ENCODE results near the gene KANSL1. TPM values are rescaled to one million over a fixed set of nuclear protein-coding genes. Genes with fewer than 3 reads are reported as not detected.

The KANSL1 gene
- polyA plus RNA-seq, 3 donors, result 53.4 to 57.6 (median 53.7) TPM

DNA sequence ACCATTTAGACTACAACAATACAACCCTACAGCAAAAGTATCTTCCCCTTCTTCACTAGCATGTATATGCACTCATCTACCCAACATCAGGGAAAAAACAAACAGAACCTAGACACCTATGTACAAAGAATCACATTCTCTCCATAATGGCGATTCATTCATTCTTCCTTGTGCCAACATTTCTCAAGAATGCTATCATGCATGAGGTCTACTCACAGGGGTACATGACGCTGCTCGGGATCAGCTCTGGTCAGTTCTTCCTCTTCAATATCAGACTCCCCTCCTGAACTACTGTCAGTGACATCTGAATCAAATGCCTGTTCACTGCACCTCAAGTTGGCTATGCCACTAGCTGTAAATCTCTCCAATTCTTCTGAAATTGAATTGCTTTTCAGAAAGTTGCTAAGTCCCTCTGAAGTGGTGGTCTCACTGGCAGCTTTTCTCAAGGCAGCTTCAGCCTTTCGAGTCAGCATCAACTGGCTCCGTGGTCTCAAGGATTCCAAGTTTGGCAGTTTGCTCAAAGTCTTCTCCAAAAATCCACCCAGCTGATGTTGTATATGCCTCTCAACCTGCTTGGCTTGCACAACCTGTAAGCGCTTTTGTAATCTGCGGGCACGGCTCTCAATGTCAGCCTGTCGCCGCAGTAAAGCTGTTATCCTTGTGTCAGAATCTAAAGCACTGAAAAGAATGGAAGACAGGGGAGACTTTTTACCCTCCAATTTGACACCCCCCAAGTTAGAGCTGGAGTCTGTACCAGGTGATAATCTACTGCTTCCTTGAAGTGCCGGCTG lies 22.4 kb downstream of the KANSL1 start:
- no peak for DNase-seq (ENCODE audit: low read depth in 3 of 3, low spot score in 2 of 3)

GRCh38 chr17:46169913-46170638 lies 23.2 kb downstream of the KANSL1 start:
- DNase-seq (ENCODE audit: low read depth in 3 of 3, low spot score in 2 of 3), result no peak

DNA sequence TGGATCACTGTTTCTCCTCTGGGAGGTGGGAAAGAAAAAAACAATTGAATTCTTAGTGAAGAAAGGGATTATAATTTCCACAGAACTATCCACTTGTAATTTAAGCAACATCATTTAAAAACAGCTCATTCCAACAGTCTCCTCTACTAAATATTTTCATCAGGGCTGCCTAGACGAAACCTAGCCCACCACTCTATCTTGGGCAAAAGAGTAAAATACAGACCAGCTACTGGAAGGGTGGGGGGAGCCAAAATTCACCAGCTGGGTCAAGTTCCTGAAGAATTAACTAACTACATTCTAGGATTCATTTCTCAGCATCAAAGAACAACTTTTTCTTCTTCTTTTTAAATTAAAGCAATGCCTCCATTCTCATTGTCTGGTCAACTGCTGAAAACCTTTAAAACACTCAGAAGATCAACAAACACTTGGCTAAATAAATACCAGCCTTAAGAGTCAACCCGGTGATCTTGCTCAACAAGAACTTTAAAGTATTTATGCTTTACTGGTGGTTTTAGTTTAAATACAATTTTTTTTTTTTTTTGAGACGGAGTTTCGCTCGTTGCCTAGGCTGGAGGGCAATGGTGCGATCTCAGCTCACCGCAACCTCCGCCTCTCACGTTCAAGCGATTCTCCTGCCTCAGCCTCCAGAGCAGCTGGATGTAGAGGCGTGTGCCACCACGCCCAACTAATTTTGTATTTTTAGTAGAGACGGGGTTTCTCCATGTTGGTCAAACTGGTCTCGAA lies 25.2 kb downstream of the KANSL1 start:
- DNase-seq (ENCODE audit: low read depth in 3 of 3, low spot score in 2 of 3), result no peak

GRCh38 chr17:46167267-46167666 lies 26.0 kb downstream of the KANSL1 start:
- DNase-seq (ENCODE audit: low read depth in 3 of 3, low spot score in 2 of 3), result no peak

- DNase-seq (ENCODE audit: low read depth in 3 of 3, low spot score in 2 of 3), result no peak
These were observed 26.5 kb downstream of the KANSL1 start for GRCh38 chr17:46166692-46167249.

GRCh38 chr17:46163929-46164594 lies 29.2 kb downstream of the KANSL1 start:
- no peak for DNase-seq (ENCODE audit: low read depth in 3 of 3, low spot score in 2 of 3)

DNA sequence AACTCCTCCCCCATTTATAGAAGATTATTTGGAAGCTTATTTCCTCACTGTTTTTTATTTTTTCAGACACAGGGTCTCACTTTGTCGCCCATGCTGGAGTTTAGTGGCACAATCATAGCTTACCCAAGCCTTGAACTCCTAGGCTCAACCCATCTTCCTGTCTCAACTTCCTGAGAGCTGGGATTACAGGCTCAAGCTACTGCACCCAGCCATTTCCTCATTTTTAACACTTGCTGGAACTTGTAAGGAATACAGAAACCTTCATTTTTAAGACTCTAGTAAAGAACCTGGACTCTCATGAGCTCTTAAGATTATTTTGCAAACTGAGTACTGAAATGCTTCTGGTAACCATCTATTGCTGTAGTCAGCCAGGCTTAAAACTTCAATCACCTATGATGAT lies 29.9 kb downstream of the KANSL1 start:
- no peak for DNase-seq (ENCODE audit: low read depth in 3 of 3, low spot score in 2 of 3)

- no peak for DNase-seq (ENCODE audit: low read depth in 3 of 3, low spot score in 2 of 3)
These were observed 30.4 kb downstream of the KANSL1 start for GRCh38 chr17:46162866-46163265.

GRCh38 chr17:46160169-46160568 lies 33.1 kb downstream of the KANSL1 start:
- no peak for DNase-seq (ENCODE audit: low read depth in 3 of 3, low spot score in 2 of 3)

- no peak for DNase-seq (ENCODE audit: low read depth in 3 of 3, low spot score in 2 of 3)
These were observed 33.5 kb downstream of the KANSL1 start for GRCh38 chr17:46159686-46160085.

- no peak for DNase-seq (ENCODE audit: low read depth in 3 of 3, low spot score in 2 of 3)
These were observed 34.6 kb downstream of the KANSL1 start for GRCh38 chr17:46158323-46159296.

DNA sequence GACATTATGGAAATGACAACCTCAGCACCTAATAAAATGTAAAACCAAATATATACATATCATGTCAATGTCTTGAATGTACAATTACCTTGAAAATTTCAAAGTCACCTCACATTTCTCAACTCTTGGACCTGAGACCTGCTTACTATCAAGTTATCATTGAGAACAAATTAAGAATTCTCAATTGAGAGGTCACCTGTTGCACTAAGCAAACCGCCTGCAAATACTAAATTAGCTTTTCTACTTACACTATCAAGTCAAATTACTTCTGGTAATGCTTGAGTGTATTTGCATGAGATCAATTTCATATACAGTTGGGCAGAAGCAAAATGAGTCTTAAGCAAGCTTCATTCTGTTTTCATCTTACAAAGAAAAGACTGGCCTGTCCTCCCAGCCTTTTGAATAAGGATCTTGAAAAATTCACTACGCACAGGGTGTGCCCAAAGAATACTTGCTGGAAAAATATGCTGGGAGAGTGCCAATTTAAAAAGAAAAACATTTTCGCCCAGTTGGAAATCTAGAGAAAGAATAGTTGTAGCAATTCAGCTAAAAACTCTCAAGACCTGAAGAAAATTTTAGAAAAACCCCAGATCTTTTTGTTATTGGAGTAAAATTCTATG lies 35.7 kb downstream of the KANSL1 start:
- DNase-seq (ENCODE audit: low read depth in 3 of 3, low spot score in 2 of 3), result no peak

DNA sequence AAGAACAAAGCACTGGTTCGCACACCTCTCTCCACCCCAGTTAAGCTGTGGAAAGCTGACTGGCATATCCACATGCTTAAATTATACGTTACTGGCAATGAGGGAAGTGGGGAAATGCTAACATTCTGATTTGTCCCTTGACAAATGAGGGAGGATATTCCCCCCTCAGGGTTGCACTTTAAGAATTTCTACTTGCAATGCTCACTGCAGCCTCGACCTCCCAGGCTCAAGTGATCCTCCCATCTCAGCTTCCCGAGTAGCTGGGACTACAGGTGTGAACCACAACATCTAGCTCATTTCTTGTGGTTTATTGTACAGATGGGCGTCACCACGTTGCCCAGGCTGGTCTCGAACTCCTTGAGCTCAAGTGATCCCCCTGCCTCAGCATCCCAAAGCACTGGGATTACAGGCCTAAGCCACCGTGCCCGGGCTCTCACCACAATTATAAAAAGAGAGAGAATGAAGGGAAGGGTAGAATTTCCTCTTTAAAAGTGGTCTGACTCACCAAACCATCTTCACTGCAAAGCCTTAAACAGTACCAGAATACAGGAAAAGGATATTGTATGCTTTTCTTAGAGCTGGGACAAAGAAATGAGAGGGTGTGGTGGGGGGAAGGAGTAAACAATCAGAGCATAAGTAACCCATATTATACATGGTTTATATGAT lies 38.9 kb downstream of the KANSL1 start:
- no peak for DNase-seq (ENCODE audit: low read depth in 3 of 3, low spot score in 2 of 3)

DNA sequence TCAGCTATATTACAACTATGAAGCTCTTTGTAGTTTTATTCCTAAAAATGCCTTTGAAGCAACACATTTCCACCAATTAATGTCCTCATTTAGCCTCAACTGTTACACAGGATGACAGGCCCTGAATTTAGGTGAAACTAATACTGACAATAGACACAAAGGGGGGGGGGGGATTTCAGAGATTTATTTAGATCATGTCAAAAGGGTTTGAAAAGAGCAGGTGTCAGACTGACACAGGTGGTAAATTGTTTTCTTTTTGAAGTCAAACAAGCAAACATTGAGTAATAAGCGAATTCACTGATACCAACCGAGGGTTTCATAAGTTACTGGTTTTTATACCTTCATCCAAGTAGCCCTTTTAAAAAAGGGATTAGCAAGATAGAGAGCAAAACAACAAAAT lies 40.8 kb downstream of the KANSL1 start:
- DNase-seq (ENCODE audit: low read depth in 3 of 3, low spot score in 2 of 3), result no peak

- no peak for DNase-seq (ENCODE audit: low read depth in 3 of 3, low spot score in 2 of 3)
These were observed 41.5 kb downstream of the KANSL1 start for GRCh38 chr17:46151762-46152161.

DNA sequence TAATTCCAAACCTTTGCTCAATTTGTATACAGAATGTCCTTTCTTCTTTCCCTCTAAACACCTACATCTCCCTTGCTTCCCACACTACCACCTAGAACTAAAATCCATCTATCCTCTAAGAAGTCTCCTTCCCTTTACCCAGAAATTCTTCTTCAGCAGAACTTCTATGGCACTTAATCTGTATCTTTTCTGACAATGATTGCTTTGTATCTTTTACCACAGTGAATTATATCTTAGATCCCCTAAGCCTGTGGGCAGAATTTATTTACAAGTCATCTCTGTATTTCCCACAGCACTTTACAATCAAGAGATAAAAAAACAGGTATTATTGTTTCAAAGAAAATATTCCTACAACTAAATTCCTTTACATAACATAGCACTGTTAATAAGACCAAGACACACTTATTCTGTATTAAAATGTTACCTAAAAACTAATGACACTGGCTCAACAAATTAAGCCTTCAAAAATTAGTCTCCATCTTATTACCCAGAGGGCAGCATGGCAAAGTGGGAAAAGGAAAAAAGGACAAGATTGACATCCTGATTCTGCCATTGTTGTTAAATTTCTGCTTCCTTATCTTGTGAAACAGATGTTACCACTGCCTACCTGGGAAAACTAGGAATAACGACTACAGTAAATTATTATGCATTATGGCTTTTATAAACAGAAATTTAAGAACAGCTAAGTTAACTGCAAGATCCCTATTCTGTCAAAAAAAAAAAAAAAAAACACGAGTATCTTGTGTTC lies 42.8 kb downstream of the KANSL1 start:
- no peak for DNase-seq (ENCODE audit: low read depth in 3 of 3, low spot score in 2 of 3)

- DNase-seq (ENCODE audit: low read depth in 3 of 3, low spot score in 2 of 3), result no peak
These were observed 45.0 kb downstream of the KANSL1 start for GRCh38 chr17:46148247-46148646.

DNA sequence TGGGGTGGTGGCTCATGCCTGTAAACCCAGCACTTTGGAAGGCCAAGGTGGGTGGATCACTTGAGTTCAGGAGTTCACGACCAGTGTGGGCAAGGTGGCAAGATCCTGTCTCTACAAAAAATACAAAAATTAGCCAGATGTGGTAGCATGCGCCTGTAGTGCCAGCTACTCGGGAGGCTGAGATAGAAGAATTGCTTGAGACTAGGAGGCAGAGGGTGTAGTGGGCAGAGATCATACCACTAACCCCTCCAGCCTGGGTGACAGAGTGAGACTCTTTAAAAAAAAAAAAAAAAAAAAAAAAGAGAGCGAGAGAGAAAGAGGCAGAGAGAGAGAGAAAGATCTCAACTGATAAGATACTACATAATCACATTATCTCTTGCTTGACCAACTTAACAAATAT lies 45.9 kb downstream of the KANSL1 start:
- no peak for DNase-seq (ENCODE audit: low read depth in 3 of 3, low spot score in 2 of 3)
